ENCODE results near the gene RGPD8.

The RGPD8 gene

DNA sequence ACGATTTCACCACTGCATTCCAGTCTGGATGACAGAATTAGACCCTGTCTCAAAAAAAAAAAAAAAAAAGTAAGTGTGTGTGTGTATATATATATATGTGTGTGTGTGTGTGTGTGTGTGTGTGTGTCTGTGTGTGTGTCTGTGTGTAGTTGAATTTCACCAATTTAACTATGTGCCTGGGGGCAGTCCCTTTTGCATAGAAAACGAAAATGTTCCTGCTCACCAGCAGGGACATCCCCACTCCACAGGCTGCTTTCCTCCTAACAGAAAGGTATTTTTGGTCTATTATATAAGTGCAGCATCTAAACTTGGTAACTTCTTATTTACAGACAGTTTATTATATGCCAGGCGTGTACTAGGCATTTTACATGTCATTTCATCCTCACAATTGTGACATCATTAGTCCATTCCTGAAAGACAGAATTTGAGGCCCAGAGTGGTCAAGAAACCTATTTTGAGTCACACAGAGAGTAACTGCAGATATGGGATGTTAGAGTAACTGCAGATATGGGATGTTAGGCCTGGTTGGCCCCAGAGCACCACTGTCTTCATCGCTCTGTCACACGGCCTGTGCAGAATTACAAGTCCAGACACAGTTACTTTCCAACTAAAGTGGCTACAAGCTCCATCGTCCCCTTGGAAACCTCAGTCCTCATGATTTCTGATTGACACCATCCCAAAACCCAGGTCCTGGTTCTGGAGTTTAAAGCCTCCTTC lies 39.3 kb upstream of the RGPD8 start:
- TF ChIP-seq, protein P1, sequence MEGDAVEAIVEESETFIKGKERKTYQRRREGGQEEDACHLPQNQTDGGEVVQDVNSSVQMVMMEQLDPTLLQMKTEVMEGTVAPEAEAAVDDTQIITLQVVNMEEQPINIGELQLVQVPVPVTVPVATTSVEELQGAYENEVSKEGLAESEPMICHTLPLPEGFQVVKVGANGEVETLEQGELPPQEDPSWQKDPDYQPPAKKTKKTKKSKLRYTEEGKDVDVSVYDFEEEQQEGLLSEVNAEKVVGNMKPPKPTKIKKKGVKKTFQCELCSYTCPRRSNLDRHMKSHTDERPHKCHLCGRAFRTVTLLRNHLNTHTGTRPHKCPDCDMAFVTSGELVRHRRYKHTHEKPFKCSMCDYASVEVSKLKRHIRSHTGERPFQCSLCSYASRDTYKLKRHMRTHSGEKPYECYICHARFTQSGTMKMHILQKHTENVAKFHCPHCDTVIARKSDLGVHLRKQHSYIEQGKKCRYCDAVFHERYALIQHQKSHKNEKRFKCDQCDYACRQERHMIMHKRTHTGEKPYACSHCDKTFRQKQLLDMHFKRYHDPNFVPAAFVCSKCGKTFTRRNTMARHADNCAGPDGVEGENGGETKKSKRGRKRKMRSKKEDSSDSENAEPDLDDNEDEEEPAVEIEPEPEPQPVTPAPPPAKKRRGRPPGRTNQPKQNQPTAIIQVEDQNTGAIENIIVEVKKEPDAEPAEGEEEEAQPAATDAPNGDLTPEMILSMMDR (conservative IDR thresholded peaks at IDR 0.05; ENCODE audit: low read depth, low read length) = no peak
- Histone ChIP-seq H3K4me2 (no peak overlapping the region), H3K27ac (no peak overlapping the region), H3K36me3 (ENCODE audit: insufficient read depth) (no peaks in the 10 kb centered on the region), H3K79me2 (ENCODE audit: insufficient read depth, low read depth) (no peaks in the 10 kb centered on the region), H3K4me3 (IDR thresholded peaks at IDR 0.05; ENCODE audit: insufficient read depth, low read depth, low read length) (no peak overlapping the region), H3K9ac (no peak overlapping the region), H3K4me1 (ENCODE audit: low read depth, poor library complexity, severe bottlenecking) (no peaks in the 10 kb centered on the region), H3K27me3 (ENCODE audit: insufficient read depth, low read depth) (no peaks in the 10 kb centered on the region), H2AFZ (ENCODE audit: low read depth) (no peak overlapping the region), H4K20me1 (ENCODE audit: insufficient read depth) (no peaks in the 10 kb centered on the region)

DNA sequence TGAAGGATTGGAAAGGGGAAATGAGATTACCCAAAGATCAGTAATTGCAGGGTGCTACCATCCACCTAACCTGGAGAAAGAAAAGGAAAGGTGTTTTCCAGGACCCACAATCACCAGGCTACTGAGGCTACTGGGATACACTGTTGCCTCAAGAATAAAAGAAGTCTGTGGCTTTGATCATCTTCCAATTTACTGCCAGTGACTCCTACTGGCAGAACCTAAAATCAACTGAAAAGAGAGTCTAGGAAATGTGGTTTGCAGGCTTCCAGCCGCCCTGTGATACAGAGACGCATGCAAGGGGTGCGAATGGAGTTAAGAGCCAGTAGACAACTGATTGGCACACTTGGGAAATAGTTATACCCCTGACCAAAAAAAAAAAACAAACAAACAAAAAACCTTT lies 31.9 kb upstream of the RGPD8 start:
- Histone ChIP-seq H3K36me3 (ENCODE audit: insufficient read depth) (no peaks in the 10 kb centered on the region), H2AFZ (ENCODE audit: low read depth) (no peak overlapping the region), H3K4me1 (ENCODE audit: low read depth, poor library complexity, severe bottlenecking) (no peaks in the 10 kb centered on the region), H3K4me2 (no peak overlapping the region), H3K79me2 (ENCODE audit: insufficient read depth, low read depth) (no peaks in the 10 kb centered on the region), H4K20me1 (ENCODE audit: insufficient read depth) (no peaks in the 10 kb centered on the region), H3K27ac (no peak overlapping the region), H3K27me3 (ENCODE audit: insufficient read depth, low read depth) (no peaks in the 10 kb centered on the region), H3K9ac (no peak overlapping the region), H3K4me3 (IDR thresholded peaks at IDR 0.05; ENCODE audit: insufficient read depth, low read depth, low read length) (no peak overlapping the region)
- TF ChIP-seq, protein P1 (conservative IDR thresholded peaks at IDR 0.05; ENCODE audit: low read depth, low read length) = no peak

DNA sequence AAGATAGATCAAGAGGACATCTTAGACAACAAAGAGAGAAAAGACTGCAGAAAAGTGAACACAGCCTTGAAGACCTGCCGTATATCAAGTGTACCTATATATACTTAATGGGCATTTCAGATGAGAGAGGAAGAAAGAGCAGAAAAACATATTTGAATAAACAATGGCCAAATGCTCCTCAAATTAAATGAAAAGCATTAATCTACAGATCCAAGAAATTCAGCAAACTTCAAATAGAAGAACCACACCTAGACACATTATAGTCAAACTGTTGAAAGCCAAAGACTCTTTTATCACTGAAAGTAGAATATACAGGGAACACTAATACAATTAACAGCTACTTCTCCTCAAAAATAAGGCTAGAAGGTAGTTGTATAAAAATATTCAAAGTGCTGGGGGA lies 29.8 kb upstream of the RGPD8 start:
- no peaks in the 10 kb centered on the region for H3K4me1 ChIP-seq (ENCODE audit: low read depth, poor library complexity, severe bottlenecking)
- H4K20me1 ChIP-seq (ENCODE audit: insufficient read depth) = no peaks in the 10 kb centered on the region

DNA sequence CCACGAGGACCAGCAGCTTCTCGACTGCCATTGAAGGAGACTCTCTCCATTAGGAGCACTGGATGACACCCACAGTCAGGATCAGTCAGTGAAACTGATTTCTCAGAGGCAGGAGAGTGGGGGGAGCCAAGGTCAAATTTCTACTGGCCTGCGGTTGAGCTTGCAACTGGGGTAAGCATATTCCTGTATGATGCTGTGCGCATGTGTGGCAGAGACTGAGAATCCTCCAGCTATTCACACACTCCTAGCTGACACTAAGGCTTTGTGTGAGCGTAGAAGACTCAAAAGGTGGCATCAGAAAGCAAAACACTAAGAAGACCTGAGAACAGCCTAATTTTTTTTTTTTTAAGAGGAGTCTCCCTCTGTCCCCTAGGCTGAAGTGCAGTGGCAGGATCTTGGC lies 28.7 kb upstream of the RGPD8 start:
- Histone ChIP-seq H3K79me2 (ENCODE audit: insufficient read depth, low read depth) (no peaks in the 10 kb centered on the region), H3K4me2 (no peak overlapping the region)

More for the DNA sequence above, 29.8 kb upstream of the RGPD8 start:
- TF ChIP-seq, protein P1 (conservative IDR thresholded peaks at IDR 0.05; ENCODE audit: low read depth, low read length) = no peak
- H3K4me3 ChIP-seq (IDR thresholded peaks at IDR 0.05; ENCODE audit: insufficient read depth, low read depth, low read length) = no peak overlapping the region
- no peaks in the 10 kb centered on the region for H3K36me3 ChIP-seq (ENCODE audit: insufficient read depth)
- no peaks in the 10 kb centered on the region for H3K27me3 ChIP-seq (ENCODE audit: insufficient read depth, low read depth)
- no peak overlapping the region for H3K4me2 ChIP-seq
- H3K79me2 ChIP-seq (ENCODE audit: insufficient read depth, low read depth) = no peaks in the 10 kb centered on the region
- H2AFZ ChIP-seq (ENCODE audit: low read depth) = no peak overlapping the region
- H3K9ac ChIP-seq = no peak overlapping the region
- no peak overlapping the region for H3K27ac ChIP-seq

More for the DNA sequence above, 28.7 kb upstream of the RGPD8 start:
- Histone ChIP-seq H3K36me3 (ENCODE audit: insufficient read depth) (no peaks in the 10 kb centered on the region), H3K4me1 (ENCODE audit: low read depth, poor library complexity, severe bottlenecking) (no peaks in the 10 kb centered on the region), H3K4me3 (IDR thresholded peaks at IDR 0.05; ENCODE audit: insufficient read depth, low read depth, low read length) (no peak overlapping the region), H4K20me1 (ENCODE audit: insufficient read depth) (no peaks in the 10 kb centered on the region), H3K27ac (no peak overlapping the region), H2AFZ (ENCODE audit: low read depth) (no peak overlapping the region), H3K9ac (no peak overlapping the region), H3K27me3 (ENCODE audit: insufficient read depth, low read depth) (no peaks in the 10 kb centered on the region)
- TF ChIP-seq, protein P1 (conservative IDR thresholded peaks at IDR 0.05; ENCODE audit: low read depth, low read length) = no peak

Data from KMS-11 (cell line).